LHCN-M2 (cell line): ENCODE results near the gene GDF10. TPM values are rescaled to one million over a fixed set of nuclear protein-coding genes. Genes with fewer than 3 reads are reported as not detected.

Experiments
- DNase-seq: peaks from one replicate; pipeline ENCODE4 v3.0.0-alpha.2; 2012; ENCODE audit warnings: low read depth
- total RNA-seq: library from RNA; depleted of rRNA; stranded (reverse); fragments of >200 nt; gene quantifications from 2 replicates; pipeline ENCODE4 v1.2.3, GENCODE V29; 2014

Gene GDF10
- total RNA-seq, 1 experiment from 2014 or later: not detected

- DNase-seq: no peak
Measured at GRCh38 chr10:47268696-47269095, 31.3 kb upstream of the GDF10 start.

DNA sequence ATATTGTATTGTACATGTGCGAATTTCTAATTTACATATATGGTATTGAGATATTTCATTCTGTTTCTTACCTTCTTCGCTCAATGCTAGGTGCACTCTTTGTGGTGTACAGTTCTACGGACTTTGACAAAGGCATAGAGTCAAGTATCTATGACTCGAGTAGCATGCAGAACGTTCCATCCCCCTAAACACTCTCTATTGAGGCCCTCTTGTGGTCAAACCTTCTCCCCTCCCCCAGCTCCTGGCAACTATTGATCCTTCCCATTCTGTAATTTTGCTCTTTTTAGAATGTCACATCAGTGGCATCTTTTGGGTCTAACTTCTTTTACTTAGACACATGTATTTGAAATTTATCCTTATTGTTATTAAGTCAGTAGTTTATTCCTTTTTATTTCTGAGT, 30.7 kb upstream of the GDF10 start:
- DNase-seq: no peak

DNA sequence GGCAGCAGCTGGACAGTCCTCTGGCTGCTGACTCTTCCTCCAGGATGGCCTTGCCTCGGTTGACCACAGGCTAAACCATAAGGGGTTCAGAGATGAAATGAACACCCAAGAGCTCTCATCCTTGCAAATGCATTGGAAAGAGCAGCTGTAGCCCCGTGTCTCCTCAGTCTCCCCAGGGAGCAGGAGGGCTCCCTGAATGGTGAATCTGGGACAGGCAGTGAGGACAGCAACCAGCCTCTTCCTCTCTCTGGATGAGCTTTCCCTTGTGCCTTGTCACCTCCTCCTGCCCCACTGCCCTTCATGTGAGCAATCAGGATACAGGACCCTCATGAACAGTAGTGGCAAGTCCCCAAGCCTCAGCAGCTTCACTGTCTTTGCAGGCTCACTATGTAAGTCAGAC, 23.9 kb upstream of the GDF10 start:
- DNase-seq: no peak

- DNase-seq: no peak
Measured at GRCh38 chr10:47276576-47277351, 23.2 kb upstream of the GDF10 start.

- DNase-seq: no peak
Measured at GRCh38 chr10:47277352-47278151, 22.4 kb upstream of the GDF10 start.

DNA sequence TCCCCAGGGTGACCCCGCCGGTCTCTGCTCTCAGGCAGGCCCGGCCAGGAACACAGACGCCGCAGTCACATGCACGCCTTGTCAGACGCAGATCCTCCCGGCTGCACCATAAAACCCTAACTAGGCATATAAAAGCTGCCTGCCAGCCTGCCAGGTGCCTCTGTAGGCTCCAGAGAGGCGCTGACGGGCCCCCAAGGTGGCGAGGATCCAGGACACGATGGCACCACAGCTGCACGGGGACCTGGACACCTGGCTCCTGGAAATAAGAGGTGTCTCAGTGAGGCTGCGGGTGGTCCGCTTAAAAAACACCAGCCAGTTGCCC, 21.9 kb upstream of the GDF10 start:
- no peak for DNase-seq

- DNase-seq: no peak
Measured at GRCh38 chr10:47278720-47279119, 21.3 kb upstream of the GDF10 start.

DNA sequence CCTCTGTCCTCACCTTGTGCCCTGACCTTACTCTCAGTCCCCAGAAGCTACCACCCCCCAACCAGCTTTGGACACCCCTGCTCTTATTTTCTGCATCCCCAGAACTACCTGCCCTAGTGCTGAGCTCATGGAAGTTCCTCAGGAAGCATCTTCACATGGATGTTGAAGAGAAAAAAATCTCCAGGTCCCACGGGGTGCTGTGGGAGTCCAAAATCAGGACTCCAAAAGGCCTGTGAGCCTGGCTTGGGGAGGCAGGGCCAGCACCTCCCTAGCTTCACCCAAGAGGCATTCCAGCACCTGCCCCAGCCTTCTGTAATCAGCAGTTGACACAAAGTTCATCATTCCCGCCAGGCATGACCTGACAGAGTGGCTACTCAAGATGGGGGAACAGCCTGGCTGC, 20.7 kb upstream of the GDF10 start:
- no peak for DNase-seq

DNA sequence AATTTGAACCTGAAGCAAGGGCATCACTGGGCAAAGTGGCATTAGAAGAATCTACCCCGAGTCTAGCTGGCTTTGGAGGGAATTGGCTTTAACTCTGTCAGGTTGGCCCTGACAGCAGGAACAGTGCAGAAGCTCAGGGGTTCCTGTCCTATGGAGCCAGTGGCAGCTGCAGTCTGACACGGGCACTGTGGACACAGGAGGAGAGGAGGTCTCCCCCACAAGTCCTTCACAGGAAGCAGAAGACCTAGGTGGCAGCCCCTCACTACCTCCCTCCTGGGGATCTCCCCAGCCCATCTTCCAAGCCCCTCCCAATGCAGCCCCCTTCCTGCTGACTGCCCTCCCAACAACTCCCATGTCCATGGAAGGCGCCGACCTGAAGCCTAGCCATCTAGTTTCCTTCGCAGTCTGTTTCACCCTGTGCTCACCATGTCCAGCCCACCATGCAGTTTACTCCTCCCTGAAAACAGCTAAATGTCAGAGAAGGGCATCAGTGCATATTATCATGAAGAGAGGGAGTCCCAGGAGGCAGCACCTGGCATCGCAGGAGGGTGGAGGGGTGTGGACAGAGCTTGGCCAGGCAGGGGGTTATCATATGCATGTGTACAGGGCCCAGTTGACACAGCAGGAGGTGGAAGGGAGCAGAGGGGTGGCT, 17.9 kb upstream of the GDF10 start:
- no peak for DNase-seq

GRCh38 chr10:47282657-47283018, 17.4 kb upstream of the GDF10 start:
- no peak for DNase-seq

DNA sequence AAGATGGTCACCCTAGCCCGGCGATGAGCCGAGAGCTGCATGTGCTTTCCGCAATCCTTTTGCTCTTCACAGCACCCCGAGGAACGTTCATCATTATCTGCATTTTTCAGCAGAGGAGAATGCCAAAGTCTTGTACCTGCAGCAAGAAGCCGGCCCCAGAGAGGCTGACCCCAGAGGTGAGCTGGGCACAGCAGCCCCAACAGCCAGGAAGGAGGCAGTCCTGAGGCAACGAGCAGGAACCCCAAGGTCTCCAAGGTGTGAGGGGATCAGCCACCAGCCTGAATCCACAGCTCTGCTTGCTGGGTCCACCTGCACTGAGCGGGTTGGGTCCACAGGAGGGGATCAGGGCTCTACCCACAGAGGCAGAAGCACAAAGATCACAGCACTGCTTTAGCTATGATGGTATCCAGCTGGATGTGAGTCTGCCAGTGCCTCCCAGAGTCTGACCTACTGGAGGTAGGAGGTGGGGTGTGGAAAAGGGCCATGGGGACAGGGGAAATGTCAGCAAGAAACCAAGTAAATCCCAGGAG, 16.8 kb upstream of the GDF10 start:
- DNase-seq: no peak

- DNase-seq: no peak
Measured at GRCh38 chr10:47283848-47284247, 16.1 kb upstream of the GDF10 start.

GRCh38 chr10:47285381-47286115, 14.4 kb upstream of the GDF10 start:
- DNase-seq: no peak

- DNase-seq: no peak
Measured at GRCh38 chr10:47286116-47286505, 13.9 kb upstream of the GDF10 start.

DNA sequence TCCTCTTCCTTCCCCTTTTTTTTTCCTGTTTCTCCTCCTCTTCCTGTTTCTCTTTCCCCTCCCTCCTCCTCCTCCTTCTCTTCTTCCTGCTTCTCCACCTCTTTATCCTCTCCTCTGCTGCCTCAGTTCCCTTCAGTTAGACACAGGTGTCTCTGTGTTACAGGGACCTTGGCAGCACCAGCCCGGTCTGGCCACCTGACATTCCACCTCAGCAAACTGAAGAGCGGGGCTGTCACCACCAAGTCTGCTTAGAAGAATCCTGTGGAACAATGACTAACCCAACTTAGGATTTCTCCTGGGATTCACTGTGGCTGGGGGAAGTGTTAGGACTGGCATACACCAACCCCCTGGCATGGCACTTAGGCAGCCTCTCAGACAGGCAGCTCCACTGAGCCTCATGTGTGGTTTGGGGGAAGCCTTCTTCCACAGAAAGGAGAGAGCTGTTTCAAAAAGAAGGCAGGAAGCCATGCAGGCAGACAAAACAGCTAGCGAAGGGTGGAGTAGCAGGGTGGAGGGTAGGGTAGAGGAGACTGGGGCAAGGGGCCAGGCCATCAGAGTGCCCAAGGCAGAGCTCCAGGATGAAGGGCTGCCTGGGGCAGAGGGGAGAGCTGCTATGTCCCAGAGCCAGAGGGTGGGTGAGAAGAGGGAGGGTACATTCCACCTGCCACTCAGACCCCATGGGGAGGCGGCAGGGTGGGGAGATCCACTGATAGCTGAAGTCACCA, 13.2 kb upstream of the GDF10 start:
- no peak for DNase-seq

- no peak for DNase-seq
Measured at GRCh38 chr10:47287365-47287802, 12.6 kb upstream of the GDF10 start.

GRCh38 chr10:47287805-47288204, 12.2 kb upstream of the GDF10 start:
- no peak for DNase-seq

- no peak for DNase-seq
Measured at GRCh38 chr10:47288236-47288635, 11.8 kb upstream of the GDF10 start.

DNA sequence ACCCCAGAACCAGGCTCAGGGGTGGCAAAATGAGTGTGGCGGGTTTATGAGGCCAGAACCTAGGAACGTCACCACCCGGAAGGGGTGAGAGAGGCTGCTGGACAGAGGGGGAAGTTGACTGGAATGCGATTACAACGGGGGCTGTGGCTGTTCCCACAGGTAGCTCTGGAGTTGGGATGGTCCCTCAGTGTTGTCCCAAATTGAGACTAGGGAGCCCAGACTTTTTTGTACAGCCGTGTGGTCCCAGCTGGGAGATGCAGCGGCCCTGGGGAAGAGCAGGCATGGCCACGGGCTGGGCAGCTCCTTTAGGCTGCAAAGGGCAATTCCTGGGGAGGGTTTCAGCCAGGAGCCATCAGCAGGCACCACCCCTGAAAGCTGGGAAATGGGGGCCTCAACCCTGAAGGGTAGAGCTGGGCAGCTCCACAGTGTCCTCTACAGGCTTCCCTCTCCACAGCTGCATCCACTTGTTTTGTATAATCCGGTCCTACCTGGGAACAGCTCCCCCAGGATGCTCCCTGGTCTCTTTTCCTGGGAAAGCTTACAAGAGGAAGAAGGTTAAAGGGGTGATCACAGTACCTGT, 11.0 kb upstream of the GDF10 start:
- no peak for DNase-seq

DNA sequence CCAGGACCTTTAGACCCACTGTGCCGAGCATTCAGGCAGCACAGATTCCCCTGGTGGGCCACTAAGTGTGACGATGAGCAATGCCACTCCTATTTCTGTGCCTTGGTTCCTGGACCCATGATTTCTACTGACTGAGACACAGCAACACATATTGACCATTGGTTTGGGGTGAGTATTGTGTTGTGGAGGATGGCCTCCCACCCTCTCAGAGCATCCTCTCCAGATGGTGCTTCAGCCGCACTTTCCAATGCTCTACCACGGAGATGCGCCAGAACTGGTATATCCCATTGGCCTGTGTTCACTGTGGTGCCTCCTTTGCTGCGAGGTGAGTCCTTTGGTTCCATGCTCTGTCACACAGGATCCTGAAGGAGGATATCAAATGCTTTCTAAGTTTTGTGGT, 10.1 kb upstream of the GDF10 start:
- DNase-seq: no peak

DNA sequence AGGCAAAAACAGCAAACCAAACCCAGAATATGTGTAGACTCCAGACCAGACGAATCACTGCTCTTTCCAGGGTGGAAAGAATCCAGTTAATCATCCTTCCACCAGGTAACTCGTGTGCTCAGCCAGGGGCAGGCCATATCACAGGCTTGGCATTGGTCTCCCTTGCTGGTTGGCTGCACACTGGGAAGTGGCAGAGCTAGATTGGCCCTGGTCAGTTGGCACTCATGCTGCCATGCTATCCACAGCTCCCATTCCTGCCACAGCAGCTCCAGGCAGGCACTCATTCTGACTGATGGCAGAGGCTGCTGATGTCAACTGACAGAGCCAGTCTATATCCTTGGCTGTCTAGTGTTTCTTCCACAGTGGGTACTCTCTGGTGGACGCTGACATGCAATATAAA, 9.7 kb upstream of the GDF10 start:
- no peak for DNase-seq
